Activated T-helper 1 cell treated with Interleukin-2 at 50 U/mL for 16 hours (primary cell): ENCODE results near the gene PROK1.

Experiments used
- DNase-seq: peaks from one replicate; pipeline ENCODE4 v3.0.0-alpha.2; 2020; ENCODE audit warnings: low read depth

PROK1 gene

GRCh38 chr1:110465038-110465813 is 14.3 kb downstream of the PROK1 start:
- DNase-seq: no peak

GRCh38 chr1:110465814-110466380 is 14.9 kb downstream of the PROK1 start:
- no peak for DNase-seq

GRCh38 chr1:110466646-110467280 is 15.8 kb downstream of the PROK1 start:
- no peak for DNase-seq

GRCh38 chr1:110471131-110471530 is 20.2 kb downstream of the PROK1 start:
- DNase-seq: no peak

- no peak for DNase-seq
Observed at GRCh38 chr1:110472546-110472945, 21.6 kb downstream of the PROK1 start.

- no peak for DNase-seq
Observed at GRCh38 chr1:110474444-110474843, 23.5 kb downstream of the PROK1 start.

- no peak for DNase-seq
Observed at GRCh38 chr1:110475362-110476027, 24.5 kb downstream of the PROK1 start.

- DNase-seq: no peak
Observed at GRCh38 chr1:110476028-110476765, 25.2 kb downstream of the PROK1 start.

- DNase-seq: no peak
Observed at GRCh38 chr1:110477041-110477440, 26.1 kb downstream of the PROK1 start.

GRCh38 chr1:110477445-110477957 is 26.6 kb downstream of the PROK1 start:
- no peak for DNase-seq

GRCh38 chr1:110477967-110478640 is 27.2 kb downstream of the PROK1 start:
- no peak for DNase-seq

GRCh38 chr1:110478886-110479285 is 27.9 kb downstream of the PROK1 start:
- DNase-seq: no peak

- DNase-seq: no peak
Observed at GRCh38 chr1:110480356-110481096, 29.6 kb downstream of the PROK1 start.

GRCh38 chr1:110481968-110482623 is 31.1 kb downstream of the PROK1 start:
- no peak for DNase-seq

GRCh38 chr1:110482662-110483307 is 31.8 kb downstream of the PROK1 start:
- no peak for DNase-seq

- DNase-seq: no peak
Observed at GRCh38 chr1:110483308-110483685, 32.3 kb downstream of the PROK1 start.

- no peak for DNase-seq
Observed at GRCh38 chr1:110484801-110485200, 33.9 kb downstream of the PROK1 start.

- DNase-seq: no peak
Observed at GRCh38 chr1:110485725-110486124, 34.8 kb downstream of the PROK1 start.

- no peak for DNase-seq
Observed at GRCh38 chr1:110487726-110488125, 36.8 kb downstream of the PROK1 start.

GRCh38 chr1:110488161-110488560 is 37.2 kb downstream of the PROK1 start:
- no peak for DNase-seq
